OCI-LY1 (cell line): ENCODE results near the gene CBR4.

ENCODE experiments used
- EZH2 ChIP-seq: fragments of 200-600 bp; sonication (generic), shearing (Covaris generic); IDR thresholded peaks from 2 replicates; pipeline ENCODE4 v1.8.0; 2017; ENCODE audit warnings: borderline replicate concordance, mixed run types, mild to moderate bottlenecking, antibody characterized with exemption, low read length, moderate library complexity, mixed read lengths
- TF ChIP-seq, protein P1 (sequence below): fragments of 200-600 bp; sonication (generic), shearing (Covaris generic); IDR thresholded peaks from 2 replicates; pipeline ENCODE4 v1.5.1; 2017; ENCODE audit warnings: mild to moderate bottlenecking, antibody characterized with exemption, low read length, moderate library complexity, mixed read lengths

DNA sequence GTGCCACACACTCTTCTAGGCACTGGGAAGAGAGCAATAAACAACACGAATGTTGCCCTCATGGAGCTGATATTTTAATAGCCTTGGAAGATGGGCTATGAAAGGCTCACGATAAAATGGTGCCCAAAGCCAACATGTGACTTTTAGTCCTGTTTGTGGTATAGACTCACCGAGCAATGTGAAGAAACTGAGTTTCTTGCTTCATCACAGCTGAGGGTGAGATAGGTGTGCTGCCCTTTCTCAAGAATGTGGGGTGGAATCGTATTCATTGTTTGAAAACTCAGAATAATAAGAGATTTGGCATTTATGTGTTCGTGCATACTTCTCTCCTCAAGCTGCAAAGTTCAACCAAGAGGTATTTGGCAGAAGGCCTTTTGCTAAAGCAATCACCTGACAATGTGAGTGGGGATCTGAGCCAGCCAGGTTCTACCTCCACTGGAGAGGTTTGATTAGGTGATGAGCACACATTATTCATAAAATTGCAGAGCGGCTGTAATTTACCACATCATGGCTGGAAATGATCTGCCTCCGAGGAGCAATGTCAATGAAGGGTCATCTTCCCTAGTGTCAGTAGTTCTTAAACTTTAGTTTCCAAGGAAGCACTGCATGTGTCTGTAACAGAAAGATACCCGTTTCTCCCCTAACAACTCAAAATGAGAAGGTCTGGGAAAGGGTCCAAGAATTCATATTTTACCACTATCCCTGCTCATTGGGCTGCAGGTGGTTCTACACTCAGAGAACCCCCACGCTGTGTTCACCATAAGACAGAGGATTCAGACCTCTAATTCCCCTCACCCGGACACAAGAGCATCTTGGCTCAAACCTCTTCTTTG, 41.9 kb upstream of the CBR4 start:
- TF ChIP-seq, protein P1, sequence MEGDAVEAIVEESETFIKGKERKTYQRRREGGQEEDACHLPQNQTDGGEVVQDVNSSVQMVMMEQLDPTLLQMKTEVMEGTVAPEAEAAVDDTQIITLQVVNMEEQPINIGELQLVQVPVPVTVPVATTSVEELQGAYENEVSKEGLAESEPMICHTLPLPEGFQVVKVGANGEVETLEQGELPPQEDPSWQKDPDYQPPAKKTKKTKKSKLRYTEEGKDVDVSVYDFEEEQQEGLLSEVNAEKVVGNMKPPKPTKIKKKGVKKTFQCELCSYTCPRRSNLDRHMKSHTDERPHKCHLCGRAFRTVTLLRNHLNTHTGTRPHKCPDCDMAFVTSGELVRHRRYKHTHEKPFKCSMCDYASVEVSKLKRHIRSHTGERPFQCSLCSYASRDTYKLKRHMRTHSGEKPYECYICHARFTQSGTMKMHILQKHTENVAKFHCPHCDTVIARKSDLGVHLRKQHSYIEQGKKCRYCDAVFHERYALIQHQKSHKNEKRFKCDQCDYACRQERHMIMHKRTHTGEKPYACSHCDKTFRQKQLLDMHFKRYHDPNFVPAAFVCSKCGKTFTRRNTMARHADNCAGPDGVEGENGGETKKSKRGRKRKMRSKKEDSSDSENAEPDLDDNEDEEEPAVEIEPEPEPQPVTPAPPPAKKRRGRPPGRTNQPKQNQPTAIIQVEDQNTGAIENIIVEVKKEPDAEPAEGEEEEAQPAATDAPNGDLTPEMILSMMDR: no peak
- TF ChIP-seq EZH2: no peak
